HPDE6-E6E7 (cell line): ENCODE data around the gene KCNJ1.

Experiments
- DNase-seq: peaks from one replicate; pipeline ENCODE4 v3.0.0; 2011; ENCODE audit warnings: missing footprints; ENCODE audit errors: extremely low spot score

Gene KCNJ1

GRCh38 chr11:128867277-128867676, at the start of gene KCNJ1:
Gene KCNJ1, minus strand, starts transcription at chr11:128867296. Its CDS starts 27,053 bp downstream, at chr11:128840243.
- DNase-seq, result no peak

- DNase-seq, result no peak
Observed at GRCh38 chr11:128916681-128917080, 49.6 kb upstream of the KCNJ1 start.

GRCh38 chr11:128916037-128916572, 49.0 kb upstream of the KCNJ1 start:
- DNase-seq, result no peak

DNA sequence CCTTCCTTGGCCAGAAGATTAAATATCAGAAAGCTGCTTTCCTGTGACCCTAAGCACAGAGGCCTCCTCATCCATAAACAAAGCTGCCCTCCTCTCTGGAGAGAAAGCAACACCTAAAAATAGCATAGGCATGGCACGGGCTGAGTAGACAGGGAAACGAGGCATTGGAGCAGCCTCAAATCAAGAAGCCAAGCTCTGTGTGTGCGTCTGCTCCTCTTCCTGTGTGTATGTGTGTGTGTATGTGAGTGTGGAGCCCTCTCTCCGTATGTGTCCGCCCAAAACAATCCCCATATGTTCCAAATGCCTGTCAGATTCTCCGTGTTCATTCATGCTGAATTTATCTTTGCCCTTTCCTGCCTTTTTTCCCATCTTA, 48.0 kb upstream of the KCNJ1 start:
- no peak for DNase-seq

- no peak for DNase-seq
Observed at GRCh38 chr11:128914216-128915148, 47.4 kb upstream of the KCNJ1 start.

DNA sequence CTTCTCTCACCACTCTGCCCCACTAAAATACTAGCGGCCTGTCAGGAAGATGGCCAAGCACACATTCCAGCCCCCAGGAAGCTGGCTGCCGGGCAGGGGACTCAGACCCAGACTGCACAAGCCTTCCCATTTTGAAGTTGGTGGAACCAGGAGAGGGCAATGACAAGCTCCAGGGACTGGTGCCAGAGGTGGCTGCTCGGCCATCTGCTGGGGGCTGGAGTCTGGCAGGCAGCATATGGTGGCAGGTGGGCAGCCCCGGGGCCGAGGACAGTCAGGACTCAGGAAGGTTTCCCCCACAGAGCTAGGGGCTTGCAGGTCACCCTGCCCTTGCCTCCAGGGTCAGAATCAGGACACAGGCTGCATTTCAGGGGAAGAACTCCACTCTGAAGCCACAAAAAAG, 46.7 kb upstream of the KCNJ1 start:
- no peak for DNase-seq

DNA sequence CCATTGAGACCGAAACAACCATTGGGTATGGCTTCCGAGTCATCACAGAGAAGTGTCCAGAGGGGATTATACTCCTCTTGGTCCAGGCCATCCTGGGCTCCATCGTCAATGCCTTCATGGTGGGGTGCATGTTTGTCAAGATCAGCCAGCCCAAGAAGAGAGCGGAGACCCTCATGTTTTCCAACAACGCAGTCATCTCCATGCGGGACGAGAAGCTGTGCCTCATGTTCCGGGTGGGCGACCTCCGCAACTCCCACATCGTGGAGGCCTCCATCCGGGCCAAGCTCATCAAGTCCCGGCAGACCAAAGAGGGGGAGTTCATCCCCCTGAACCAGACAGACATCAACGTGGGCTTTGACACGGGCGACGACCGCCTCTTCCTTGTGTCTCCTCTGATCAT, 44.6 kb upstream of the KCNJ1 start:
- DNase-seq, result no peak

DNA sequence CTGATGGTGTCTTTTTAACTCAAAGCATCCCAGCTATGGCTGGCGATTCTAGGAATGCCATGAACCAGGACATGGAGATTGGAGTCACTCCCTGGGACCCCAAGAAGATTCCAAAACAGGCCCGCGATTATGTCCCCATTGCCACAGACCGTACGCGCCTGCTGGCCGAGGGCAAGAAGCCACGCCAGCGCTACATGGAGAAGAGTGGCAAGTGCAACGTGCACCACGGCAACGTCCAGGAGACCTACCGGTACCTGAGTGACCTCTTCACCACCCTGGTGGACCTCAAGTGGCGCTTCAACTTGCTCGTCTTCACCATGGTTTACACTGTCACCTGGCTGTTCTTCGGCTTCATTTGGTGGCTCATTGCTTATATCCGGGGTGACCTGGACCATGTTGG, 44.1 kb upstream of the KCNJ1 start:
- no peak for DNase-seq

DNA sequence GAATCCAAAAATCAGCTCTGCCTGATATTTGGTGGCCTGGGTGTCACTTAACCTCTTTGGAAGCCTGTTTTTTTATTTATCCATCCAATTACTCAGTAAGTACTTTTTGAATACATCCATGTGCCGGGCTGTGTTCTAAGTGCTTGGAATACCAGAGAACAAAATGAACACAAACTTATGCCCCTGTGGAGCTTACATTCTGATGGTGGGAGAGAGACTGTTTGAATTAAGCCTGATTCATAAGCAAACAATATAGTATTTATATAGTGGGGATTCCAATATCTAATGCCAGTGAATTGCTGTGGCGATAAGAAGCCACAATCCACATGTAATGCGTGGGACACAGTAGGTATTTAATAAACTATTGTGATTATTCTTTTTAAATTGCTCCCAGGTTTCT, 43.5 kb upstream of the KCNJ1 start:
- no peak for DNase-seq

DNA sequence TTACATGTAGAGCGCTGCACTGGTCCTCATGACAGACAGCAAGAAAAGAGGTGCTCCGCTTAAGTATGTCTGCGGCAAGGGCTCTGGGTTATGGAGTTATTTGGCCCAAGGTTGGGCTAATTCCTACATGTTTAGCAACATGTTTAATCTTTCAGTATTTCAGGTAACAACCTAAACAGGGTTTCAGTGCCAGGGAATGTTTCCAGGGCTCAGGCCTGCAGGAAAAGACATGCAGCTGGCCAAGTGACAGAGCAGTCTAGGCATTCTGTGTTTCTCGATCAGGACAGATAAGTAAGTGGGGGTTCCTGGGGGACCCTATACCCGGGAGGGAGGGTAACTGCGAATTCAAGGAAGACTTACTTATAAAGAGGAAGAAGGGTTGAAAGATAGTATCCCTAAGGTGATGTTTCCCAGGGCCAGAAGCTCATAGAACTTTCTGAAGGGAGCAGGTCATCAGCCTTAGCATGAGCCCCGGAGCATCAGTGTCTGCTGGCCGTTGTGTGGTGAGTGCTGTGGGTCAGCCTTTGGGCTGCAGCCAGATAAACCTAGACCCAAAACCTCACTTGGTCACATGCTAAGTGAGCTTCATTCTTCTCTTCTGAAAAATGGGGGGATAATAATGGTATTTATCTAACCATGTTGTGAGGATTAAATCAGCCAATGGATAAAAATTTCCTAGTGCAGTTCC, 42.5 kb upstream of the KCNJ1 start:
- DNase-seq, result no peak

- DNase-seq, result no peak
Observed at GRCh38 chr11:128908391-128909246, 41.5 kb upstream of the KCNJ1 start.

- DNase-seq, result no peak
Observed at GRCh38 chr11:128907585-128907984, 40.5 kb upstream of the KCNJ1 start.

- DNase-seq, result no peak
Observed at GRCh38 chr11:128906185-128907050, 39.3 kb upstream of the KCNJ1 start.

GRCh38 chr11:128905345-128906184, 38.5 kb upstream of the KCNJ1 start:
- no peak for DNase-seq

DNA sequence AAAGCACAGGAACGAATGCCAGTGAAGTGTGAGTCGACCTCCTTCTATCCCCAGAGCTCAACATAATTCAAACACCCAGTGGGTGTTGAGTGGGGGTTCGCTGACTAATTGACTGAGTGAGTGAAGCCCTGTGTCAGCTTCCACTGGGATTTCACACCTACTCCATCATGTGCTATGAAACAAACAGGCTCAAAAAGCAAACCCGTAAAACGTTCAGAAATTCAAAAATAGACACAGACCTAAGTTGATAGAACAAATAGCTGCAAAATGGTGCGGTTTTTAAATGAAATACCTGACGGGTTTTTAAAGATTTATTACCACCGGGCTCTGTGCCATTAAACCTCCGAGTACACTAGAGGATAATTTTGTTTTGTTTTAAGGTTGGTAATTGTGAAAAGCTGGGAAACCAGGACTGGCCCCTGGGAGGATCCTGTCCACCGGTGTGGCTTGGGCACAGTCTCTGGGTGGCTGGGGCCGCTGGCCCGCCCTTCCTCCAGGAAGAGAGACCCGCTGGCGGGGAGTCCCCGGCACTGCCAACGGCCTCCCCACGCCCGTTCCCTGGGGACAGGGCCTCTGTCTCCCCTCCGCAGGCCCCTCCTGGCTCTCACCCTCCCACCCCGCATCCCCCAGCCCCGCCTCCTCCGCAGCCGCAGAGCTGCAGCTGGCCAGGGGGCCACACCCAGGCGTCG, 37.7 kb upstream of the KCNJ1 start:
- no peak for DNase-seq

GRCh38 chr11:128904303-128904655, 37.2 kb upstream of the KCNJ1 start:
- no peak for DNase-seq

DNA sequence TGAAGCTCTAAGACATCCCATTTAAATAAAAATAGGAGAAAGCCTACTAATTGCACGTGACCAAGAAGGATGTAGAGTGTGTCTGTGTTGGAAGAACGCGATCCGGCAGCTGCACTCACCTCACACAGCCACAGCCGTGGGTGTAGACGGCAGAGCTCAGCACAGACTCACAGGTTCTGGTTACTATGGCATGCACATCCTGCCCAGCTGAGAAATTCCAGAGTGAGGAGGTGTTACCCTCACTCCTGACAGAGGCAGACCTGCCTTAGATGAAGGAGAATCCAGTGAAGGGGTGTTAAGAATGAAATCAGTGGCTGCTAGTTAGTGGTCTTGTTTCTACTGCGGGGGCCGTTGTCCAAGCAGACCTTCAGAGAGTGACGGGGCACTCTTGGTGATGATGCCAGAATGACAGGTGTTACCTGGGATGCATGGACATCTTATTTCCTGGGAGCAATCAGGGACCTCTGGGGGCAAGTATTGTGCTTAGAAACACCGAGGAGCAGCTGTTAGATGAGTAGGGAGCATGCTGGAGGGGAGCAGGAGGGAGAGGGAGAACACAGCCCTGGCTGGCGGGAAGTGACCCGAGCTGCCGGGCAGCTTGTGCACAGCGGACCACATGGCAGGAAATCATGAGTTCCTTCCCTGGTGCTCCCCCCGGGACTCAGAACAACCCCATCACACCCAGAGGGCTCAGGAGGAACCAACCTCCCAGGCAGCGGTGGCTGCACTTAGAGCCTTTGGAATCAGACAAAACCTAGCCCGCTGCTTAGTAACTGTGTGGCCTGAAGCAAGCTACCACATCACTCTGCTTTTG, 36.4 kb upstream of the KCNJ1 start:
- DNase-seq, result no peak

GRCh38 chr11:128902515-128903066, 35.5 kb upstream of the KCNJ1 start:
- DNase-seq, result no peak
